ENCODE data around the gene TAS2R20.

TAS2R20 gene

DNA sequence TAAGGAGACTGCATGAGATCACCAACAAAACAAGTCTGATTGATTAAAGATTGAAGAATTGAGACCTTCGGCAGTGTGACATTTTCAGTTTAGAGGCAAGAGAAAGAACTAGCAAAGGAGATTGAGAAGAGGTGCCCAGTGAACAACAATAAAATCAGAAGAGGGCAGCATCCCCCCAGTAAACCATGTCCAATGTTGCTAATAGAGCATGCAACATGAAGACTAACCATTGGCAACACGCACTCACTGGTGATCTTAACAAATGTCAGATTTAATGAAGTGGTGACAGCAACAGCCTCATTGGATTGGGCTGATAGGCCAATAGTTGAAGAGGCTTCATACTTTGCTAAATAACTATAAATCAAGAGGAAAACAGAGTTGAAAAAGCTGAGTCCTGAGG is 38.3 kb downstream of the TAS2R20 start:
- DNase-seq (ENCODE audit: low spot score): no peak

DNA sequence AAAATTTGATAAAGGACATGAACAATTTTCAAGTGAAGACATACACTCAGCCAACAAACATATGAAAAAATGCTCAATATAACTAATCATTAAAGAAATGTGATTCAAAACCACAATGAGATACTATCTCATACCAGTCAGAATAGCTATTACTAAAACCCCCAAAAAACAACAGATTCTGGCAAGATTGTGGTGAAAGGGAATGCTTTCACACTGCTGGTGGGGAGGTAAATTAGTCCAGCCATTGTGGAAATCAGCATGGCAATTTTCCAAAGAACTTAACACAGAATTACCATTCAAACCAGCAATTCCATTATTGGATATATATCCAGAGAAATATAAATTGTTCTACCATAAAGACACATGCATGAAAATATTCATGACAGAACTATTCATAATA is 40.4 kb downstream of the TAS2R20 start:
- no peak for DNase-seq (ENCODE audit: low spot score)

DNA sequence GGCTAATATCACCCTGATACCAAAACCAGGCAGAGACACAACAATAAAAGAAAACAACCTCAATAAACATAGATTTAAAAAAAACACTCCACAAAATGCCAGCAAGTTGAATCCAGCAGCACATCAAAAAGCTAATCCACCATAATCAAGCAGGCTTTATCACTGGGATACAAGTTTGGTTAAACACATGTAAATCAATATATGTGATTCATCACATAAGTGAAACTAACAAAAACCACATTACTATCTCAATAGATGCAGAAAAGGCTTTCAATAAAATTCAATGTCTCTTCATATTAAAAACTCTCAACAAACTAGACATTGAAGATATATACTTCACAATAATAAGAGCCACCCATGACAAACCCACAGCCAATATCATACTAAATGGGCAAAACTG is 42.0 kb downstream of the TAS2R20 start:
- DNase-seq (ENCODE audit: low spot score): no peak

GRCh38 chr12:10952645-10953044 is 45.5 kb downstream of the TAS2R20 start:
- DNase-seq (ENCODE audit: low spot score): no peak

All from AG20443 (cell line).